Brain pericyte (primary cell): Measurements from ENCODE around the gene ZNF432.
"Not testable (repeated sequence)": the region's sequence is repeated elsewhere in the genome, so short reads cannot be mapped to it uniquely, and the experiment has no call there.

ENCODE experiments used
- DNase-seq: peaks from one replicate; pipeline ENCODE4 v3.0.0-alpha.2; 2012; ENCODE audit warnings: low read depth, low spot score

ZNF432 gene

GRCh38 chr19:52048555-52049501 is at the start of gene ZNF432:
Gene ZNF432, minus strand, starts transcription at chr19:52048838. Its CDS starts 1,970 bp downstream, at chr19:52046868.
- DNase-seq = peak; percentile 87

GRCh38 chr19:52096416-52096815 is 47.8 kb upstream of the ZNF432 start:
- DNase-seq = not testable (repeated sequence)

GRCh38 chr19:52095172-52096014 is 46.8 kb upstream of the ZNF432 start, which contains the start of gene ZNF841:
Gene ZNF841, minus strand, starts transcription at chr19:52095765. Its CDS starts 10,964 bp downstream, at chr19:52084801.
- peak; percentile 69 for DNase-seq

GRCh38 chr19:52094526-52095130 is 46.0 kb upstream of the ZNF432 start:
- DNase-seq = no peak

GRCh38 chr19:52086481-52086880 is 37.8 kb upstream of the ZNF432 start:
- no peak for DNase-seq

- DNase-seq = no peak
These were observed 21.9 kb upstream of the ZNF432 start for GRCh38 chr19:52070496-52070895.

- DNase-seq = no peak
These were observed 21.0 kb upstream of the ZNF432 start for GRCh38 chr19:52069653-52070052.

- DNase-seq = no peak
These were observed 17.7 kb upstream of the ZNF432 start for GRCh38 chr19:52066258-52066863.

GRCh38 chr19:52065399-52065798 is 16.8 kb upstream of the ZNF432 start:
- DNase-seq = no peak

- DNase-seq = not testable (repeated sequence)
These were observed 7.8 kb upstream of the ZNF432 start for GRCh38 chr19:52056480-52056879.

GRCh38 chr19:52051736-52052135 is 3.1 kb upstream of the ZNF432 start:
- DNase-seq = not testable (repeated sequence)

GRCh38 chr19:52039169-52039568 is 9.5 kb downstream of the ZNF432 start:
- no peak for DNase-seq

- no peak for DNase-seq
These were observed 14.4 kb downstream of the ZNF432 start for GRCh38 chr19:52034051-52034728.

- no peak for DNase-seq
These were observed 19.9 kb downstream of the ZNF432 start for GRCh38 chr19:52028780-52029123.

GRCh38 chr19:52028027-52028779 is 20.4 kb downstream of the ZNF432 start, which contains the start of gene ZNF614:
Gene ZNF614, minus strand, starts transcription at chr19:52028379. Its CDS starts 2,634 bp downstream, at chr19:52025745.
- peak; percentile 63 for DNase-seq

GRCh38 chr19:52026255-52026990 is 22.2 kb downstream of the ZNF432 start:
- DNase-seq = not testable (repeated sequence)

- not testable (repeated sequence) for DNase-seq
These were observed 24.2 kb downstream of the ZNF432 start for GRCh38 chr19:52024478-52024877.

GRCh38 chr19:52022193-52022592 is 26.4 kb downstream of the ZNF432 start:
- DNase-seq = no peak

- DNase-seq = no peak
These were observed 28.1 kb downstream of the ZNF432 start for GRCh38 chr19:52020506-52020905.
